Spinal cord (tissue), 10 donors: ENCODE measurements around the gene DNAJC10. TPM values are rescaled to one million over a fixed set of nuclear protein-coding genes. Genes with fewer than 3 reads are reported as not detected.

ENCODE experiments used
- DNase-seq, 6 donors: peaks; one replicate each; pipeline versions ENCODE4 v3.0.0 to v3.0.0-alpha.2; 2013 to 2015; ENCODE audit warnings: low spot score in 6 of 6, low read depth in 4 of 6
- H3K27ac ChIP-seq: one replicate; pipeline ENCODE4 v1.5.1; 2013; ENCODE audit warnings: low read depth, low read length, control low read depth
- H3K27me3 ChIP-seq: one replicate; pipeline ENCODE4 v1.6.1; 2013; ENCODE audit warnings: low read length; ENCODE audit not compliant: control insufficient read depth, insufficient read depth
- H3K36me3 ChIP-seq: one replicate; pipeline ENCODE4 v1.6.1; 2013; ENCODE audit warnings: low read length; ENCODE audit not compliant: control insufficient read depth, insufficient read depth
- H3K4me1 ChIP-seq: one replicate; pipeline ENCODE4 v1.6.1; 2013; ENCODE audit warnings: low read length; ENCODE audit not compliant: control insufficient read depth, insufficient read depth
- H3K4me3 ChIP-seq: one replicate; pipeline ENCODE4 v1.5.1; 2013; ENCODE audit warnings: low read depth, low read length, control low read depth
- H3K9me3 ChIP-seq: one replicate; pipeline ENCODE4 v1.6.1; 2013; ENCODE audit warnings: low read length; ENCODE audit not compliant: control insufficient read depth, insufficient read depth
- WGBS: methylation state at CpG from one replicate; pipeline ENCODE4 v1.1.5; 2013; ENCODE audit warnings: missing lambda C conversion rate; ENCODE audit not compliant: insufficient coverage; 5-methylcytosine and 5-hydroxymethylcytosine counted together
- polyA plus RNA-seq, 2 donors: library from polyadenylated mRNA; unstranded; fragments of 120-200 nt; gene quantifications; one replicate each; pipeline ENCODE4 v1.2.1, GENCODE V29; 2013; ENCODE audit not compliant: insufficient read length in 2 of 2
- total RNA-seq, 2 donors: library from RNA; depleted of rRNA in 1 of 2; stranded (reverse); fragments of 120-200 nt in 1 of 2; fragments of >200 nt in 1 of 2; gene quantifications; one replicate each; pipeline versions ENCODE4 v1.2.3 to v1.2.4, GENCODE V29; 2013 to 2014
- donor health status: healthy.

DNAJC10 gene
- total and polyA plus RNA-seq, 4 donors = 62.9 to 142 (median 85.6) TPM

- peaks cover 8% of the 10 kb centered on the region for H3K27me3 ChIP-seq
- 100% methylated on average over 1 of the region's 5 CpGs for whole genome bisulfite sequencing
- no peak overlapping the region for H3K4me3 ChIP-seq
- no peaks in the 10 kb centered on the region for H3K4me1 ChIP-seq
- DNase-seq = no peak
- no peaks in the 10 kb centered on the region for H3K9me3 ChIP-seq
- no peaks in the 10 kb centered on the region for H3K36me3 ChIP-seq
- H3K27ac ChIP-seq = no peak overlapping the region
Measured at GRCh38 chr2:182804128-182804527, 88.1 kb downstream of the DNAJC10 start.

GRCh38 chr2:182807319-182807718 lies 91.3 kb downstream of the DNAJC10 start:
- 31% methylated on average over 3 of the region's 3 CpGs for WGBS
- Histone ChIP-seq H3K27ac (no peak overlapping the region), H3K4me3 (no peak overlapping the region), H3K27me3 (peaks cover 11% of the 10 kb centered on the region), H3K4me1 (no peaks in the 10 kb centered on the region), H3K36me3 (no peaks in the 10 kb centered on the region), H3K9me3 (no peaks in the 10 kb centered on the region)
- no peak for DNase-seq

- Histone ChIP-seq H3K36me3 (no peaks in the 10 kb centered on the region), H3K27me3 (peaks cover 24% of the 10 kb centered on the region), H3K27ac (no peak overlapping the region), H3K4me3 (no peak overlapping the region), H3K4me1 (no peaks in the 10 kb centered on the region), H3K9me3 (no peaks in the 10 kb centered on the region)
- 100% methylated on average over 2 of the region's 3 CpGs for WGBS
- DNase-seq = no peak
Measured at GRCh38 chr2:182810087-182810486, 94.0 kb downstream of the DNAJC10 start.

- 82% methylated on average over 6 of the region's 6 CpGs for WGBS
- Histone ChIP-seq H3K36me3 (no peaks in the 10 kb centered on the region), H3K27me3 (peaks cover 30% of the 10 kb centered on the region), H3K27ac (no peak overlapping the region), H3K4me1 (peaks cover 4% of the 10 kb centered on the region), H3K4me3 (no peak overlapping the region), H3K9me3 (no peaks in the 10 kb centered on the region)
- no peak for DNase-seq
Measured at GRCh38 chr2:182814380-182814779, 98.3 kb downstream of the DNAJC10 start.

- no peak overlapping the region for H3K27ac ChIP-seq
- H3K4me1 ChIP-seq = peaks cover 6% of the 10 kb centered on the region
- no peaks in the 10 kb centered on the region for H3K9me3 ChIP-seq
- no peak for DNase-seq
- peaks cover 30% of the 10 kb centered on the region for H3K27me3 ChIP-seq
- no peaks in the 10 kb centered on the region for H3K36me3 ChIP-seq
- no peak overlapping the region for H3K4me3 ChIP-seq
- 93% methylated on average over 3 of the region's 3 CpGs for WGBS
Measured at GRCh38 chr2:182814804-182815203, 98.7 kb downstream of the DNAJC10 start.

- no peaks in the 10 kb centered on the region for H3K36me3 ChIP-seq
- H3K4me3 ChIP-seq = no peak overlapping the region
- H3K4me1 ChIP-seq = peaks cover 6% of the 10 kb centered on the region
- H3K27me3 ChIP-seq = peaks cover 23% of the 10 kb centered on the region
- H3K27ac ChIP-seq = no peak overlapping the region
- H3K9me3 ChIP-seq = no peaks in the 10 kb centered on the region
- DNase-seq = no peak
Measured at GRCh38 chr2:182816866-182817265, 100.8 kb downstream of the DNAJC10 start.

GRCh38 chr2:182817558-182817957 lies 101.5 kb downstream of the DNAJC10 start:
- no peak for DNase-seq
- Histone ChIP-seq H3K36me3 (no peaks in the 10 kb centered on the region), H3K27ac (no peak overlapping the region), H3K4me3 (no peak overlapping the region), H3K4me1 (peaks cover 6% of the 10 kb centered on the region), H3K27me3 (peaks cover 23% of the 10 kb centered on the region), H3K9me3 (no peaks in the 10 kb centered on the region)
- WGBS = no CpG with 5 or more reads among the region's 2 CpGs

GRCh38 chr2:182818501-182818900 lies 102.4 kb downstream of the DNAJC10 start:
- DNase-seq = no peak
- H3K27ac ChIP-seq = no peak overlapping the region
- peaks cover 19% of the 10 kb centered on the region for H3K27me3 ChIP-seq
- WGBS = no CpG with 5 or more reads among the region's 3 CpGs
- no peak overlapping the region for H3K4me3 ChIP-seq
- H3K4me1 ChIP-seq = peaks cover 6% of the 10 kb centered on the region
- H3K9me3 ChIP-seq = no peaks in the 10 kb centered on the region
- H3K36me3 ChIP-seq = no peaks in the 10 kb centered on the region

GRCh38 chr2:182818925-182819324 lies 102.9 kb downstream of the DNAJC10 start:
- DNase-seq = peak in 5 of 6 donors; percentile 33 to 94 (median 58)
- Histone ChIP-seq H3K36me3 (no peaks in the 10 kb centered on the region), H3K27me3 (peaks cover 19% of the 10 kb centered on the region), H3K9me3 (no peaks in the 10 kb centered on the region), H3K4me3 (no peak overlapping the region), H3K27ac (no peak overlapping the region), H3K4me1 (peaks cover 6% of the 10 kb centered on the region)
- 24% methylated on average over 3 of the region's 4 CpGs for WGBS

GRCh38 chr2:182819412-182819811 lies 103.4 kb downstream of the DNAJC10 start:
- Histone ChIP-seq H3K27me3 (peaks cover 22% of the 10 kb centered on the region), H3K9me3 (no peaks in the 10 kb centered on the region), H3K4me3 (no peak overlapping the region), H3K4me1 (peaks cover 6% of the 10 kb centered on the region), H3K27ac (no peak overlapping the region), H3K36me3 (no peaks in the 10 kb centered on the region)
- no peak for DNase-seq
- 100% methylated on average over 1 of the region's 4 CpGs for WGBS
